Type B pancreatic cell (in vitro differentiated cells): ENCODE data around the gene TIAM2. TPM values are rescaled to one million over a fixed set of nuclear protein-coding genes. Genes with fewer than 3 reads are reported as not detected.

ENCODE experiments used
- DNase-seq: peaks from one replicate; pipeline ENCODE4 v3.0.0; 2021; ENCODE audit warnings: mixed read lengths; ENCODE audit not compliant: unreplicated experiment; ENCODE audit errors: extremely low spot score
- H3K27ac Mint-ChIP-seq: 2 replicates; pipeline ENCODE4 v1.8.0; 2021; ENCODE audit warnings: mild to moderate bottlenecking, mixed read lengths
- H3K27me3 Mint-ChIP-seq: 2 replicates; pipeline ENCODE4 v1.8.0; 2021; ENCODE audit warnings: mixed read lengths
- H3K36me3 Mint-ChIP-seq: 2 replicates; pipeline ENCODE4 v1.8.0; 2021; ENCODE audit warnings: mixed read lengths
- H3K4me1 Mint-ChIP-seq: one replicate; pipeline ENCODE4 v1.8.0; 2021; ENCODE audit warnings: mixed read lengths; ENCODE audit not compliant: unreplicated experiment
- H3K4me3 Mint-ChIP-seq: 2 replicates; pipeline ENCODE4 v1.8.0; 2021; ENCODE audit warnings: mild to moderate bottlenecking, mixed read lengths
- H3K9me3 Mint-ChIP-seq: 2 replicates; pipeline ENCODE4 v1.8.0; 2021; ENCODE audit warnings: mixed read lengths
- CTCF ChIP-seq: fragments of 200-600 bp; sonication (generic); conservative IDR thresholded peaks from 2 replicates; pipeline ENCODE4 v1.5.0; 2021; ENCODE audit warnings: antibody characterized with exemption, mild to moderate bottlenecking
- total RNA-seq: library from RNA; stranded (reverse); gene quantifications from 2 replicates; pipeline ENCODE4 v1.2.1, GENCODE V29; 2021; ENCODE audit warnings: low replicate concordance

Gene TIAM2
- total RNA-seq, 1 donor from 2014 or later = 13.5 TPM

- no peak for DNase-seq
- no peaks in the 10 kb centered on the region for H3K27me3 Mint-ChIP-seq
- no peaks in the 10 kb centered on the region for H3K36me3 Mint-ChIP-seq
- H3K4me3 Mint-ChIP-seq = no peak overlapping the region
- no peaks in the 10 kb centered on the region for H3K9me3 Mint-ChIP-seq
- H3K4me1 Mint-ChIP-seq = no peaks in the 10 kb centered on the region
- no peak overlapping the region for H3K27ac Mint-ChIP-seq
- no peak for TF ChIP-seq CTCF
These were observed 60.6 kb downstream of the TIAM2 start for GRCh38 chr6:155055729-155056128.

DNA sequence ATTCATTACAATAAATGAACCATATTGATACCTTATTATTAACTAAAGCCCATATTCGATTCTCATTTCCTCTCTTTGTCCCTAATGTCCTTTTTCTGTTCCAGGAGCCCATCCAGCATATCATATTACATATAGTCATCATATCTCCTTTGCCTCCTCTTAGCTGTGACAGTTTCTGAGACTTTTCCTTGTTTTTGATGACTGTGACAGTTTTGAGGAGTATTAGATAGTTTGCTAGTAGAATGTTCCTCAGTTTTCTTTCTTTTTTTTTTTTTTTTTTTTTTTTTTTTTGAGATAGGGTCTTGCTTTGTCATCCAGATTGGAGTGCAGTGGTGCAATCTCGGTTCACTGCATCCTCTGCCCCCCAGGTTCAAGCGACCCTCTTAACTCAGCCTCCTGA, 61.6 kb downstream of the TIAM2 start:
- Mint-ChIP-seq H3K27ac (no peak overlapping the region), H3K9me3 (peaks cover 4% of the 10 kb centered on the region), H3K4me3 (no peak overlapping the region), H3K27me3 (no peaks in the 10 kb centered on the region), H3K36me3 (peaks cover 4% of the 10 kb centered on the region), H3K4me1 (no peaks in the 10 kb centered on the region)
- no peak for TF ChIP-seq CTCF
- DNase-seq = no peak

DNA sequence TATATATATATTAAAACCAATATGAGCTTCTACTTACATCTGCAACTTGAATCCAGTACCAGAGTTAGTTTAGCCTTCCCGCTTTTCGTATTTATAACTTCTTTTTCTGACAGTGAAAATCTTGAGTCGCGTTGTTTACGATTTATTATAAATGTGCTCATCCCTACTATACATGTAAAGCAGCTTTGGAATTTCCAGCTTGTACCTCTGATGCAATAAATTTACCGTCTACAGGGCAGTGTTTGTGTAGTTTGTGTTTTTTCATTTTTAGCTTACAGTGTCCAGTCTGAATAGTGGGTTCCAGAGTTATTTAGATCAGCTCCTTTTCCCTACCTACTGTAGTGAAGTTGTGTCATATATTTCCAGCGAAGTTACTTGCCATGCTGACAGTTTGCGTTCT, 66.3 kb downstream of the TIAM2 start:
- no peak overlapping the region for H3K27ac Mint-ChIP-seq

DNA sequence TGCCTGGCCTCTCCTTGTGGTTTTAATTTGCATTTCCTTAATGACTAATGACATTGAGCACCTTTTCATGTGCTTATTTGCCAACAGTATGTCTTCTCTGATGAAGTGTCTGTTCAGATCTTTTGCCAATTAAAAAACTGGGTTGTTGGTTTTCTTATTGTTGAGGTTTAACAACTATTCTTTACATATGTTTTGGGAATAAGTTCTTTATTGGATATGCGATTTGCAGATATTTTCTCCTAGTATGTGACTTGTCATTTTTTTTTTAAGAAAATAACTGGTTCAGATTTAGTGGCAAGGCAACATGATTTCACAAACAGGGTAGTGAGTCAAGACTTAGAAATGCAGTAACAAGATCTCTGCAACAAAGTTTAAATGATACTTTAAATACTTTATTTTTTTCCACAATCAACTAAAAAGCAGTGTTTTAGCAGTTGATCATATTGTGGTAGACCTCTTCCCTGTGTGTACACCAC, 67.8 kb downstream of the TIAM2 start:
- H3K27me3 Mint-ChIP-seq = no peaks in the 10 kb centered on the region
- H3K4me1 Mint-ChIP-seq = no peaks in the 10 kb centered on the region
- peaks cover 4% of the 10 kb centered on the region for H3K9me3 Mint-ChIP-seq
- peaks cover 4% of the 10 kb centered on the region for H3K36me3 Mint-ChIP-seq
- TF ChIP-seq CTCF = no peak
- no peak overlapping the region for H3K4me3 Mint-ChIP-seq
- DNase-seq = no peak
- no peak overlapping the region for H3K27ac Mint-ChIP-seq

More for the DNA sequence above, 66.3 kb downstream of the TIAM2 start:
- Mint-ChIP-seq H3K4me3 (no peak overlapping the region), H3K4me1 (no peaks in the 10 kb centered on the region), H3K27me3 (no peaks in the 10 kb centered on the region), H3K36me3 (peaks cover 4% of the 10 kb centered on the region), H3K9me3 (peaks cover 4% of the 10 kb centered on the region)
- DNase-seq = no peak
- TF ChIP-seq CTCF = no peak

DNA sequence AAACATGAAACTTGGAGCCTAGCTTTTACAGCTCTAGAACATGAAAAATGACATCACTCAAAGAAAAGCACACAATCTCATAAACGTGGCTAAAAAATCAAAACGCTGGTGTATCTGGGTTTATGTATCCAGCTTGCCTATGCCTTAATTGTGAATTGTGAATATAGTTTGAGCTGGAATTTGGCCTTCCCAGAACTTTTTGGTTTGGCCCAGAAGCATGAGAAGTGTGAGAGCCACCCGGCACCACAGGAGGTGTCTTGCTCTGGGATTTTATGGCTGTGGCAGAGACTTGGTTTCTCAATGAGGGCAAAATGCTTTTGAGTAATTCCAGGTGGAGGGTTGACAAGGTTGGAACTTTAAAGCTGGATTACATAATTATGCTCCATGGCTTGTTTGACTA, 69.2 kb downstream of the TIAM2 start:
- Mint-ChIP-seq H3K27me3 (no peaks in the 10 kb centered on the region), H3K9me3 (peaks cover 4% of the 10 kb centered on the region), H3K4me1 (no peaks in the 10 kb centered on the region), H3K36me3 (peaks cover 4% of the 10 kb centered on the region), H3K27ac (no peak overlapping the region), H3K4me3 (no peak overlapping the region)
- no peak for TF ChIP-seq CTCF
- DNase-seq = no peak

- H3K9me3 Mint-ChIP-seq = no peaks in the 10 kb centered on the region
- no peak for DNase-seq
- H3K4me1 Mint-ChIP-seq = no peaks in the 10 kb centered on the region
- TF ChIP-seq CTCF = no peak
- no peaks in the 10 kb centered on the region for H3K27me3 Mint-ChIP-seq
- no peak overlapping the region for H3K4me3 Mint-ChIP-seq
- H3K36me3 Mint-ChIP-seq = peaks cover 2% of the 10 kb centered on the region
- H3K27ac Mint-ChIP-seq = no peak overlapping the region
These were observed 71.2 kb downstream of the TIAM2 start for GRCh38 chr6:155066361-155066760.
